HepG2 (cell line): ENCODE results near the gene CBX6. TPM values are rescaled to one million over a fixed set of nuclear protein-coding genes. Genes with fewer than 3 reads are reported as not detected.

Source experiments
- ATAC-seq: fragments of 200-7000 bp; cut with Tn5 transposase; 3 replicates; pipeline ENCODE4 v1.9.1; 2020; ENCODE audit warnings: mild to moderate bottlenecking, moderate library complexity
- BruUV-seq: library from RNA; stranded (reverse); fragments of 400-500 nt; replicated peaks from 2 replicates; lab custom pipeline; 2021; lab: Mats Ljungman, UMichigan
- CTCF ChIA-PET: fragments of 300-600 bp; formaldehyde crosslinking; extraction: SDS; loops from one replicate; lab custom pipeline; 2021; ENCODE audit warnings: low total read pairs, inconsistent platforms, low intra/inter-chr PET ratio; lab: Yijun Ruan, JAX
- POLR2A ChIA-PET: fragments of 350-600 bp; sonication (Branson Sonifier 250); formaldehyde crosslinking; loops from one replicate; lab custom pipeline; 2020; ENCODE audit warnings: antibody characterized with exemption, inconsistent platforms; lab: Yijun Ruan, JAX
- DNase-seq: peaks from one replicate; pipeline ENCODE4 v3.0.0-alpha.2; 2015; ENCODE audit warnings: low spot score
- FAIRE-seq: peaks from 3 replicates; lab custom pipeline; 2011; peaks lifted over from hg19 to GRCh38; lab: Jason Lieb, UNC
- H2AFZ ChIP-seq: one replicate; pipeline ENCODE4 v1.6.1; 2011; ENCODE audit warnings: low read length, inconsistent platforms
- H3K27ac ChIP-seq: fragments of 300-600 bp; 3 replicates; pipeline ENCODE4 v1.8.0; 2011; ENCODE audit warnings: mixed run types, mild to moderate bottlenecking, mixed read lengths, low read length, inconsistent platforms; ENCODE audit not compliant: insufficient read depth; ENCODE audit errors: extremely low read length
- H3K27me3 ChIP-seq, 2 experiments: fragments of 200-600 bp in 1 of 2; 2 replicates in 1 of 2; 3 replicates in 1 of 2; pipeline versions ENCODE4 v1.6.0 to v1.8.0; 2011; ENCODE audit warnings: low read length in 2 of 2, mild to moderate bottlenecking in 2 of 2, moderate library complexity in 2 of 2, inconsistent platforms in 1 of 2; ENCODE audit not compliant: insufficient read depth in 2 of 2, control insufficient read depth in 1 of 2
- H3K36me3 ChIP-seq, 2 experiments: fragments of 200-600 bp in 1 of 2; replicated peaks in 1 of 2; 2 replicates in 1 of 2; 3 replicates in 1 of 2; pipeline versions ENCODE4 v1.5.1 to v1.8.0; 2011; ENCODE audit warnings: low read length in 2 of 2, inconsistent platforms in 1 of 2; ENCODE audit not compliant: insufficient read depth in 2 of 2, control insufficient read depth in 1 of 2
- H3K4me1 ChIP-seq: 2 replicates; pipeline ENCODE4 v1.5.1; 2012; ENCODE audit warnings: low read length, inconsistent platforms; ENCODE audit not compliant: insufficient read depth
- H3K4me2 ChIP-seq: 2 replicates; pipeline ENCODE4 v1.6.0; 2011; ENCODE audit warnings: low read depth, low read length, inconsistent platforms
- H3K4me3 ChIP-seq, 3 experiments: fragments of 200-600 bp in 1 of 3; sonication (generic), shearing (Covaris generic) in 1 of 3; replicated peaks in 1 of 3; 2 replicates each; pipeline ENCODE4 v1.5.1; 2011 to 2016; ENCODE audit warnings: low read length in 3 of 3, inconsistent platforms in 2 of 3, low read depth in 2 of 3, mild to moderate bottlenecking in 2 of 3, control low read depth in 1 of 3, mixed read lengths in 1 of 3; ENCODE audit not compliant: insufficient read depth in 1 of 3
- H3K79me2 ChIP-seq: one replicate; pipeline ENCODE4 v1.6.1; 2011; ENCODE audit warnings: low read length, inconsistent platforms; ENCODE audit not compliant: insufficient read depth
- H3K9ac ChIP-seq: 2 replicates; pipeline ENCODE4 v1.6.0; 2011; ENCODE audit warnings: mild to moderate bottlenecking, low read depth, low read length, inconsistent platforms; ENCODE audit not compliant: insufficient read depth
- H3K9me3 ChIP-seq: 2 replicates; pipeline ENCODE4 v1.5.1; 2012; ENCODE audit warnings: mild to moderate bottlenecking, low read length
- H4K20me1 ChIP-seq: 2 replicates; pipeline ENCODE4 v1.6.0; 2011; ENCODE audit warnings: inconsistent platforms, mild to moderate bottlenecking, low read length, moderate library complexity; ENCODE audit not compliant: insufficient read depth
- HHEX ChIP-seq: IDR thresholded peaks from 2 replicates; pipeline ENCODE4 v1.6.1; 2016; ENCODE audit warnings: control low read depth
- JUN ChIP-seq: sonication (generic); formaldehyde crosslinking; IDR thresholded peaks from 2 replicates; pipeline ENCODE4 v1.4.0; 2020; ENCODE audit warnings: mild to moderate bottlenecking, missing genetic modification reagents
- NBN ChIP-seq: fragments of 450-650 bp; conservative IDR thresholded peaks from 2 replicates; pipeline ENCODE4 v1.6.1; 2017
- NR2C2 ChIP-seq: sonication (generic); formaldehyde crosslinking; IDR thresholded peaks from 2 replicates; pipeline ENCODE4 v1.4.0; 2020; ENCODE audit warnings: missing genetic modification reagents, mild to moderate bottlenecking, moderate library complexity, borderline replicate concordance
- POLR2A ChIP-seq, 2 experiments: IDR thresholded peaks; 2 replicates each; pipeline ENCODE4 v1.6.1; 2011; ENCODE audit warnings: low read depth in 2 of 2, low read length in 2 of 2, mild to moderate bottlenecking in 1 of 2, moderate library complexity in 1 of 2; ENCODE audit not compliant: insufficient read depth in 1 of 2
- POLR2G ChIP-seq: fragments of 200-400 bp; formaldehyde crosslinking; IDR thresholded peaks from 2 replicates; pipeline ENCODE4 v1.6.1; 2018; ENCODE audit warnings: mild to moderate bottlenecking, low read depth, low read length, moderate library complexity
- SAP130 ChIP-seq: IDR thresholded peaks from 2 replicates; pipeline ENCODE4 v1.6.1; 2016; ENCODE audit warnings: low read depth
- TSC22D2 ChIP-seq: sonication (generic); formaldehyde crosslinking; IDR thresholded peaks from 2 replicates; pipeline ENCODE4 v1.5.1; 2020; ENCODE audit warnings: missing genetic modification reagents, mild to moderate bottlenecking, borderline replicate concordance
- ZBTB7A ChIP-seq: sonication (generic); formaldehyde crosslinking; IDR thresholded peaks from 2 replicates; pipeline ENCODE4 v1.8.0; 2022; ENCODE audit warnings: mild to moderate bottlenecking, missing genetic modification reagents
- ZFP36L2 ChIP-seq: sonication (generic); formaldehyde crosslinking; IDR thresholded peaks from 2 replicates; pipeline ENCODE4 v1.4.0; 2020; ENCODE audit warnings: missing genetic modification reagents
- ZNF652 ChIP-seq: IDR thresholded peaks from 2 replicates; pipeline ENCODE4 v1.6.1; 2016; ENCODE audit warnings: low read depth, borderline replicate concordance
- ZNF780A ChIP-seq: sonication (generic); formaldehyde crosslinking; IDR thresholded peaks from 2 replicates; pipeline ENCODE4 v1.8.0; 2022; ENCODE audit warnings: mild to moderate bottlenecking, missing genetic modification reagents, moderate library complexity
- ZSCAN20 ChIP-seq: sonication (generic); formaldehyde crosslinking; IDR thresholded peaks from 2 replicates; pipeline ENCODE4 v1.4.0; 2020; ENCODE audit warnings: missing genetic modification reagents, mild to moderate bottlenecking, borderline replicate concordance
- WGBS: methylation state at CpG from one replicate; pipeline ENCODE4 v1.1.6; 2017; ENCODE audit warnings: low lambda C conversion rate; 5-methylcytosine and 5-hydroxymethylcytosine counted together
- in situ Hi-C: cut with HindIII; loops from 2 replicates; pipeline ENCODE4 v1.10.0; 2017; ENCODE audit warnings: low pct_unique_long_range_greater_than_20kb; ENCODE audit not compliant: extremely low pct_ligation_motif_present
- intact Hi-C: fragments of 100-400 bp; cut with micrococcal nuclease; formaldehyde crosslinking; loops from one replicate; pipeline ENCODE4 v1.10.0; 2022; ENCODE audit not compliant: unreplicated experiment
- polyA plus RNA-seq, 8 experiments: library from polyadenylated mRNA; depleted of rRNA in 3 of 8; stranded (reverse) in 7 of 8; unstranded in 1 of 8; fragments of >200 nt; fragmentation: Illumina TruSeq in 4 of 8; extraction: Trizol in 4 of 8; gene quantifications; 2 replicates each; pipeline versions ENCODE4 v1.2.1 to v1.2.3, GENCODE V29; 2011 to 2016; ENCODE audit warnings: low read depth in 4 of 8, missing spikeins in 1 of 8, mixed read lengths in 1 of 8; ENCODE audit not compliant: insufficient read depth in 1 of 8
- total RNA-seq, 5 experiments: library from RNA; depleted of rRNA; stranded (reverse); fragments of >200 nt; fragmentation: Illumina TruSeq; extraction: Trizol; gene quantifications; 2 replicates each; pipeline ENCODE4 v1.2.3, GENCODE V29; 2016; ENCODE audit warnings: low read depth in 1 of 5
- TF ChIP-seq, protein P1 (sequence below): sonication (generic); formaldehyde crosslinking; IDR thresholded peaks from 2 replicates; pipeline ENCODE4 v1.8.1; 2023; ENCODE audit warnings: mild to moderate bottlenecking, moderate library complexity, missing genetic modification reagents
- TF ChIP-seq, protein P2 (sequence below): IDR thresholded peaks from 2 replicates; pipeline ENCODE4 v1.6.1; 2012; ENCODE audit warnings: inconsistent platforms
- TF ChIP-seq, protein P3 (sequence below): sonication (generic); formaldehyde crosslinking; IDR thresholded peaks from 2 replicates; pipeline ENCODE4 v1.4.0; 2020; ENCODE audit warnings: missing genetic modification reagents
- TF ChIP-seq, protein P4 (sequence below): sonication (generic); formaldehyde crosslinking; IDR thresholded peaks from 2 replicates; pipeline ENCODE4 v1.4.0; 2020; ENCODE audit warnings: missing genetic modification reagents

The CBX6 gene
- total and polyA plus RNA-seq, 2 of the 13 experiments (the other 11 are each of a cell fraction or from before 2014, with no cell fraction given), result 1.7 to 6.5 TPM

DNA sequence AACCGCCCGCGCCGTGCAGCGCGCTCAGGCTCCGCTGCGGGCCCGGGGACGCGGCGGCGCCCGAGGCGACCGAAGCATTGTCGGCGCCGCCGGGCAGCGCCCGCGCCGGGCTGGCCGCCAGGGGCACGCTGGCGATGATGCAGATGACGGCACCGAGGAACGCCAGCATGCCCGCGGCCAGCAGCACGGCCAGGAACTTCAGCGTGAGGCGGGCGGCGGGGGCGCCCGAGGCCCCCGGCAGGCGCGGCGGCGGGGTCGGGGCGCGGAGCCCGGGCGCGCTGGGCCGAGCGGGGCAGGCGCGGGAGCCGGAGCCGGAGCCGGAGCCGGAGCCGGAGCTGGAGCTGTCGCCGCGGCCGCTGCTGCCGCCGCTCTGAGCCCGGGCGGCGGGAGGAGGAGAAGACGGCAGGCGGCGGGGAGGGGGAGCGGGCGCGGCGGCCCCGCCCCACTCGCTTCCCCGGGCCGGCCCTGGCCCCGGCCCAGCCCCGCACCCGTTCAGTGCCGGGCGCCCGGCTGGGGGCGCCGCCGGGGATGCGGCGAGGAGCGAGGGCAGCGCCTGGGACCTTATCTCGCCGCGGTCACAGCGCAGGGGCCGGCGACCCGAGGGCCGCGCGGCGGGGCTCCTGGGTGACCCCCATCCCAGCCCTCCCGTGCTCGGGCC is 28.2 kb downstream of the CBX6 start, which contains the start of gene NPTXR:
TSS of gene NPTXR (minus strand) at position 372 of the 658 bp plus-strand sequence.
- Histone ChIP-seq H3K4me1 (peaks cover 81% of the 10 kb centered on the region), H3K36me3 (no peaks in the 10 kb centered on the region), H3K4me3 (peak within 1 kb of the TSS; percentile 57 to 83 (median 62)), H3K4me2 (peak within 1 kb of the TSS; percentile 74), H3K9me3 (no peaks in the 10 kb centered on the region), H3K79me2 (no peaks in the 10 kb centered on the region), H3K27ac (peak within 1 kb of the TSS; percentile 54), H4K20me1 (no peaks in the 10 kb centered on the region), H3K27me3 (peaks cover 2 to 15% of the 10 kb centered on the region in 2 experiments; a peak in 4 of 5 replicates), H3K9ac (peak within 1 kb of the TSS; percentile 67), H2AFZ (no peak within 1 kb of the TSS)
- FAIRE-seq (no peak), DNase-seq (no peak), ATAC-seq (peak; percentile 64)
- 3% methylated on average over 7 of the region's 105 CpGs for WGBS
- no TSS peak for BruUV-seq
- CTCF ChIA-PET, result interaction anchor here (2.1 kb wide), 1 partner anchor 75 kb away, joined by 9 read pairs; no protein-coding TSS in a partner anchor
- in situ Hi-C loops (no loop called here), intact Hi-C loops (loop anchor here (10.0 kb wide), 1 partner anchor 79 kb away; no protein-coding TSS in a partner anchor)
- POLR2A ChIA-PET, result interaction anchor here (1.0 to 1.3 kb wide), 3 partner anchors 17 to 162 kb away, joined by 3 to 5 read pairs (median 3); partner anchors contain the start of gene TOMM22
- TF ChIP-seq, protein P1, sequence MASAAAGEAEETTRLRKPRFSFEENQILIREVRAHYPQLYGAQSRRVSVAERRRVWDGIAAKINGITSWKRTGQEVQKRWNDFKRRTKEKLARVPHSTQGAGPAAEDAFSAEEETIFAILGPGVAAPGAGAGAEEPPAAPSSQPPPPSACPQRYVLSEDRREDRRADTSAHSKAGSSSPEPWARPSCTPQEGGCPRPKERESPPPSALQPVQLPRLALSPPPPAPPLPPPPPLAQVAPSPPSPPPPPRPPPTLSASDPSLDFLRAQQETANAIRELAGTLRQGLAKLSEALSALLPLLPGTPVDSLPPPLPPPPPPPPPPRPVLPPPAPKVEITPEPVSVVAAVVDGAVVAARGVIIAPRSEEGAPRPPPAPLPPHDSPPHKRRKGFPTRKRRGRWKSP (CRISPR knock-in tag), result 0 out of 2 replicates have a peak, but pooled peaks have one; percentile 35
- TF ChIP-seq ZBTB7A (CRISPR knock-in tag) (no peak), POLR2A (IDR thresholded peaks at IDR 0.05; ENCODE audit: insufficient read depth in 1 of 2, low read depth in 2 of 2, low read length in 2 of 2) (peak in 1 of 2 experiments; percentile 75; a peak in 2 of 4 replicates), ZFP36L2 (no peak), JUN (CRISPR knock-in tag) (no peak), ZNF780A (CRISPR knock-in tag) (no peak), POLR2G (peak; percentile 57; the same call in 1 of the 2 replicates), HHEX (no peak), NR2C2 (CRISPR knock-in tag) (no peak; the same call in 1 of the 2 replicates), SAP130 (0 out of 2 replicates have a peak, but pooled peaks have one; percentile 5), NBN (no peak), ZNF652 (peak; percentile 80), TSC22D2 (CRISPR knock-in tag) (no peak), ZSCAN20 (CRISPR knock-in tag) (0 out of 2 replicates have a peak, but pooled peaks have one; percentile 36)
- TF ChIP-seq, protein P2, sequence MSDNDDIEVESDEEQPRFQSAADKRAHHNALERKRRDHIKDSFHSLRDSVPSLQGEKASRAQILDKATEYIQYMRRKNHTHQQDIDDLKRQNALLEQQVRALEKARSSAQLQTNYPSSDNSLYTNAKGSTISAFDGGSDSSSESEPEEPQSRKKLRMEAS, result 0 out of 2 replicates have a peak, but pooled peaks have one; percentile 13
- TF ChIP-seq, protein P3, sequence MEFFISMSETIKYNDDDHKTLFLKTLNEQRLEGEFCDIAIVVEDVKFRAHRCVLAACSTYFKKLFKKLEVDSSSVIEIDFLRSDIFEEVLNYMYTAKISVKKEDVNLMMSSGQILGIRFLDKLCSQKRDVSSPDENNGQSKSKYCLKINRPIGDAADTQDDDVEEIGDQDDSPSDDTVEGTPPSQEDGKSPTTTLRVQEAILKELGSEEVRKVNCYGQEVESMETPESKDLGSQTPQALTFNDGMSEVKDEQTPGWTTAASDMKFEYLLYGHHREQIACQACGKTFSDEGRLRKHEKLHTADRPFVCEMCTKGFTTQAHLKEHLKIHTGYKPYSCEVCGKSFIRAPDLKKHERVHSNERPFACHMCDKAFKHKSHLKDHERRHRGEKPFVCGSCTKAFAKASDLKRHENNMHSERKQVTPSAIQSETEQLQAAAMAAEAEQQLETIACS (CRISPR knock-in tag), result 0 out of 2 replicates have a peak, but pooled peaks have one; percentile 12
- TF ChIP-seq, protein P4, sequence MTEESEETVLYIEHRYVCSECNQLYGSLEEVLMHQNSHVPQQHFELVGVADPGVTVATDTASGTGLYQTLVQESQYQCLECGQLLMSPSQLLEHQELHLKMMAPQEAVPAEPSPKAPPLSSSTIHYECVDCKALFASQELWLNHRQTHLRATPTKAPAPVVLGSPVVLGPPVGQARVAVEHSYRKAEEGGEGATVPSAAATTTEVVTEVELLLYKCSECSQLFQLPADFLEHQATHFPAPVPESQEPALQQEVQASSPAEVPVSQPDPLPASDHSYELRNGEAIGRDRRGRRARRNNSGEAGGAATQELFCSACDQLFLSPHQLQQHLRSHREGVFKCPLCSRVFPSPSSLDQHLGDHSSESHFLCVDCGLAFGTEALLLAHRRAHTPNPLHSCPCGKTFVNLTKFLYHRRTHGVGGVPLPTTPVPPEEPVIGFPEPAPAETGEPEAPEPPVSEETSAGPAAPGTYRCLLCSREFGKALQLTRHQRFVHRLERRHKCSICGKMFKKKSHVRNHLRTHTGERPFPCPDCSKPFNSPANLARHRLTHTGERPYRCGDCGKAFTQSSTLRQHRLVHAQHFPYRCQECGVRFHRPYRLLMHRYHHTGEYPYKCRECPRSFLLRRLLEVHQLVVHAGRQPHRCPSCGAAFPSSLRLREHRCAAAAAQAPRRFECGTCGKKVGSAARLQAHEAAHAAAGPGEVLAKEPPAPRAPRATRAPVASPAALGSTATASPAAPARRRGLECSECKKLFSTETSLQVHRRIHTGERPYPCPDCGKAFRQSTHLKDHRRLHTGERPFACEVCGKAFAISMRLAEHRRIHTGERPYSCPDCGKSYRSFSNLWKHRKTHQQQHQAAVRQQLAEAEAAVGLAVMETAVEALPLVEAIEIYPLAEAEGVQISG (CRISPR knock-in tag), result peak; percentile 7; the same call in 1 of the 2 replicates
